ENCODE data around the gene PCLAF. TPM values are rescaled to one million over a fixed set of nuclear protein-coding genes. Genes with fewer than 3 reads are reported as not detected.
A peak's percentile ranks its signal among the peaks of the same experiment; 100 is the strongest.
"Not testable (repeated sequence)": the region's sequence is repeated elsewhere in the genome, so short reads cannot be mapped to it uniquely, and the experiment has no call there.

Gene PCLAF
- total RNA-seq, 6 experiments from 2014 or later = 23.8 to 67.2 (median 55.5) TPM

GRCh38 chr15:64348455-64348854 is 32.8 kb downstream of the PCLAF start:
- H3K27me3 Mint-ChIP-seq (ENCODE audit: insufficient read depth) = no peaks in the 10 kb centered on the region; the same call in 1 of the 2 replicates
- H3K36me3 Mint-ChIP-seq (ENCODE audit: low read depth) = peaks cover 12% of the 10 kb centered on the region

GRCh38 chr15:64346242-64346641 is 35.0 kb downstream of the PCLAF start:
- not testable (repeated sequence) for H3K4me3 Mint-ChIP-seq; DNase-seq; H3K27me3 Mint-ChIP-seq (ENCODE audit: insufficient read depth); H3K27ac Mint-ChIP-seq; H3K9me3 Mint-ChIP-seq
- peaks cover 27% of the 10 kb centered on the region for H3K36me3 Mint-ChIP-seq (ENCODE audit: low read depth)
- H3K4me1 Mint-ChIP-seq (ENCODE audit: low read depth) = peaks cover 71% of the 10 kb centered on the region

More at GRCh38 chr15:64348455-64348854, 32.8 kb downstream of the PCLAF start:
- Mint-ChIP-seq H3K27ac (0 out of 2 replicates have a peak overlapping the region, but pooled peaks have one; percentile 5), H3K4me1 (ENCODE audit: low read depth) (peaks cover 58% of the 10 kb centered on the region), H3K9me3 (no peaks in the 10 kb centered on the region), H3K4me3 (no peak overlapping the region; the same call in 1 of the 2 replicates)
- peak; percentile 16 for DNase-seq
- no peak for TF ChIP-seq CTCF (IDR thresholded peaks at IDR 0.05)

- TF ChIP-seq CTCF (IDR thresholded peaks at IDR 0.05) = no peak
- Mint-ChIP-seq H3K27ac (peak overlapping the region; percentile 63), H3K27me3 (ENCODE audit: insufficient read depth) (no peaks in the 10 kb centered on the region; the same call in 1 of the 2 replicates), H3K36me3 (ENCODE audit: low read depth) (peaks cover 27% of the 10 kb centered on the region), H3K4me1 (ENCODE audit: low read depth) (peaks cover 64% of the 10 kb centered on the region), H3K4me3 (peak overlapping the region; percentile 64), H3K9me3 (no peaks in the 10 kb centered on the region)
- DNase-seq = peak; percentile 20
These were observed 36.5 kb downstream of the PCLAF start for GRCh38 chr15:64344651-64345294.

- TF ChIP-seq CTCF (IDR thresholded peaks at IDR 0.05) = no peak
- DNase-seq = peak; percentile 14
- Mint-ChIP-seq H3K27ac (no peak overlapping the region), H3K4me3 (no peak overlapping the region), H3K4me1 (ENCODE audit: low read depth) (peaks cover 56% of the 10 kb centered on the region), H3K36me3 (ENCODE audit: low read depth) (peaks cover 27% of the 10 kb centered on the region), H3K27me3 (ENCODE audit: insufficient read depth) (no peaks in the 10 kb centered on the region; the same call in 1 of the 2 replicates), H3K9me3 (no peaks in the 10 kb centered on the region)
These were observed 37.4 kb downstream of the PCLAF start for GRCh38 chr15:64343841-64344240.

- no peaks in the 10 kb centered on the region for H3K27me3 Mint-ChIP-seq (ENCODE audit: insufficient read depth)
- no peaks in the 10 kb centered on the region for H3K9me3 Mint-ChIP-seq
- peaks cover 49% of the 10 kb centered on the region for H3K4me1 Mint-ChIP-seq (ENCODE audit: low read depth)
- no peak for TF ChIP-seq CTCF (IDR thresholded peaks at IDR 0.05)
- peak; percentile 33 for DNase-seq
- peaks cover 21% of the 10 kb centered on the region for H3K36me3 Mint-ChIP-seq (ENCODE audit: low read depth)
- peak overlapping the region; percentile 77 for H3K27ac Mint-ChIP-seq
- peak overlapping the region; percentile 29 for H3K4me3 Mint-ChIP-seq
These were observed 38.0 kb downstream of the PCLAF start for GRCh38 chr15:64343222-64343621.

- Mint-ChIP-seq H3K9me3 (no peaks in the 10 kb centered on the region), H3K4me3 (no peak overlapping the region), H3K4me1 (ENCODE audit: low read depth) (peaks cover 45% of the 10 kb centered on the region), H3K36me3 (ENCODE audit: low read depth) (peaks cover 15% of the 10 kb centered on the region), H3K27me3 (ENCODE audit: insufficient read depth) (no peaks in the 10 kb centered on the region), H3K27ac (peak overlapping the region; percentile 66)
- no peak for DNase-seq
- no peak for TF ChIP-seq CTCF (IDR thresholded peaks at IDR 0.05)
These were observed 39.3 kb downstream of the PCLAF start for GRCh38 chr15:64341961-64342360.
